ENCODE results near the gene HOXB4. TPM values are rescaled to one million over a fixed set of nuclear protein-coding genes. Genes with fewer than 3 reads are reported as not detected.

Gene HOXB4
- total and polyA plus RNA-seq, 10 of the 15 experiments (the other 5 are each of a cell fraction or from before 2014, with no cell fraction given) = 0.35 to 5.8 (median 3.0) TPM

DNA sequence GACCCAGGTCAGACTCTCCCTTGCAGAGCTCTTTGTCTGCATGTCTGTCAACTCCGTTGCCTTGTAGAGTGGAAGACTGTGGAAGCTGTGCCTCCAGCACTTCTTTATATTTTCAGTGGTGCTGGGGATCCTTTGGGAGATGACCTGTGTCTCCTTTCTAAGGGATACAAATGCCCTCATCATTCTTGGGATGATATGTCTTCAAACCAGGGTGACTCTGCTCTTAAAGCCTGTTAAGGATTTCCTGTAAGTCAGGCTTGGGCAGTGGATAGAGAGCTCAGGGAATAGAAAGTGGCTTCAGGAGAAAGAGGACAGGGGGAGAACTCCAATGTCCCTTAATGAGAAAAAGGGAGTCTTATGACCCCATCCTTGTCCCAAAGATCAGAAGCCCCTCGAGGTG is 10.4 kb upstream of the HOXB4 start (continued):
- TF ChIP-seq, protein P1, sequence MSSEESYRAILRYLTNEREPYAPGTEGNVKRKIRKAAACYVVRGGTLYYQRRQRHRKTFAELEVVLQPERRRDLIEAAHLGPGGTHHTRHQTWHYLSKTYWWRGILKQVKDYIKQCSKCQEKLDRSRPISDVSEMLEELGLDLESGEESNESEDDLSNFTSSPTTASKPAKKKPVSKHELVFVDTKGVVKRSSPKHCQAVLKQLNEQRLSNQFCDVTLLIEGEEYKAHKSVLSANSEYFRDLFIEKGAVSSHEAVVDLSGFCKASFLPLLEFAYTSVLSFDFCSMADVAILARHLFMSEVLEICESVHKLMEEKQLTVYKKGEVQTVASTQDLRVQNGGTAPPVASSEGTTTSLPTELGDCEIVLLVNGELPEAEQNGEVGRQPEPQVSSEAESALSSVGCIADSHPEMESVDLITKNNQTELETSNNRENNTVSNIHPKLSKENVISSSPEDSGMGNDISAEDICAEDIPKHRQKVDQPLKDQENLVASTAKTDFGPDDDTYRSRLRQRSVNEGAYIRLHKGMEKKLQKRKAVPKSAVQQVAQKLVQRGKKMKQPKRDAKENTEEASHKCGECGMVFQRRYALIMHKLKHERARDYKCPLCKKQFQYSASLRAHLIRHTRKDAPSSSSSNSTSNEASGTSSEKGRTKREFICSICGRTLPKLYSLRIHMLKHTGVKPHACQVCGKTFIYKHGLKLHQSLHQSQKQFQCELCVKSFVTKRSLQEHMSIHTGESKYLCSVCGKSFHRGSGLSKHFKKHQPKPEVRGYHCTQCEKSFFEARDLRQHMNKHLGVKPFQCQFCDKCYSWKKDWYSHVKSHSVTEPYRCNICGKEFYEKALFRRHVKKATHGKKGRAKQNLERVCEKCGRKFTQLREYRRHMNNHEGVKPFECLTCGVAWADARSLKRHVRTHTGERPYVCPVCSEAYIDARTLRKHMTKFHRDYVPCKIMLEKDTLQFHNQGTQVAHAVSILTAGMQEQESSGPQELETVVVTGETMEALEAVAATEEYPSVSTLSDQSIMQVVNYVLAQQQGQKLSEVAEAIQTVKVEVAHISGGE (CRISPR knock-in tag; IDR thresholded peaks at IDR 0.05) = no peak
- TF ChIP-seq, protein P2, sequence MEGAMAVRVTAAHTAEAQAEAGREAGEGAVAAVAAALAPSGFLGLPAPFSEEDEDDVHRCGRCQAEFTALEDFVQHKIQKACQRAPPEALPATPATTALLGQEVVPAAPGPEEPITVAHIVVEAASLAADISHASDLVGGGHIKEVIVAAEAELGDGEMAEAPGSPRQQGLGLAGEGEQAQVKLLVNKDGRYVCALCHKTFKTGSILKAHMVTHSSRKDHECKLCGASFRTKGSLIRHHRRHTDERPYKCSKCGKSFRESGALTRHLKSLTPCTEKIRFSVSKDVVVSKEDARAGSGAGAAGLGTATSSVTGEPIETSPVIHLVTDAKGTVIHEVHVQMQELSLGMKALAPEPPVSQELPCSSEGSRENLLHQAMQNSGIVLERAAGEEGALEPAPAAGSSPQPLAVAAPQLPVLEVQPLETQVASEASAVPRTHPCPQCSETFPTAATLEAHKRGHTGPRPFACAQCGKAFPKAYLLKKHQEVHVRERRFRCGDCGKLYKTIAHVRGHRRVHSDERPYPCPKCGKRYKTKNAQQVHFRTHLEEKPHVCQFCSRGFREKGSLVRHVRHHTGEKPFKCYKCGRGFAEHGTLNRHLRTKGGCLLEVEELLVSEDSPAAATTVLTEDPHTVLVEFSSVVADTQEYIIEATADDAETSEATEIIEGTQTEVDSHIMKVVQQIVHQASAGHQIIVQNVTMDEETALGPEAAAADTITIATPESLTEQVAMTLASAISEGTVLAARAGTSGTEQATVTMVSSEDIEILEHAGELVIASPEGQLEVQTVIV (IDR thresholded peaks at IDR 0.05; ENCODE audit: borderline replicate concordance, partially characterized antibody) = no peak
- TF ChIP-seq, protein P3, sequence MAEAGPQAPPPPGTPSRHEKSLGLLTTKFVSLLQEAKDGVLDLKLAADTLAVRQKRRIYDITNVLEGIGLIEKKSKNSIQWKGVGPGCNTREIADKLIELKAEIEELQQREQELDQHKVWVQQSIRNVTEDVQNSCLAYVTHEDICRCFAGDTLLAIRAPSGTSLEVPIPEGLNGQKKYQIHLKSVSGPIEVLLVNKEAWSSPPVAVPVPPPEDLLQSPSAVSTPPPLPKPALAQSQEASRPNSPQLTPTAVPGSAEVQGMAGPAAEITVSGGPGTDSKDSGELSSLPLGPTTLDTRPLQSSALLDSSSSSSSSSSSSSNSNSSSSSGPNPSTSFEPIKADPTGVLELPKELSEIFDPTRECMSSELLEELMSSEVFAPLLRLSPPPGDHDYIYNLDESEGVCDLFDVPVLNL (IDR thresholded peaks at IDR 0.05; ENCODE audit: low read depth, low read length) = no peak
- no peak for TF ChIP-seq MEF2A (IDR thresholded peaks at IDR 0.05; ENCODE audit: insufficient read depth, low read depth, low read length)
- TF ChIP-seq CHD1 (IDR thresholded peaks at IDR 0.05; ENCODE audit: low read depth, low read length) = no peak
- no peak for TF ChIP-seq RFX5 (IDR thresholded peaks at IDR 0.05; ENCODE audit: low read depth, low read length)
- no peak for TF ChIP-seq JUNB (IDR thresholded peaks at IDR 0.05)
- no peak for TF ChIP-seq SUPT20H (IDR thresholded peaks at IDR 0.05; ENCODE audit: borderline replicate concordance, control insufficient read depth, low read depth, low read length)
- no peak for TF ChIP-seq FOXM1 (IDR thresholded peaks at IDR 0.05; ENCODE audit: low read depth, low read length)
- TF ChIP-seq DPF2 (IDR thresholded peaks at IDR 0.05) = no peak
- TF ChIP-seq RUNX3 (IDR thresholded peaks at IDR 0.05; ENCODE audit: low read length) = no peak

Measured in GM12878 (cell line).